ENCODE results near the gene SERPINB5.

- TF ChIP-seq, protein P1, sequence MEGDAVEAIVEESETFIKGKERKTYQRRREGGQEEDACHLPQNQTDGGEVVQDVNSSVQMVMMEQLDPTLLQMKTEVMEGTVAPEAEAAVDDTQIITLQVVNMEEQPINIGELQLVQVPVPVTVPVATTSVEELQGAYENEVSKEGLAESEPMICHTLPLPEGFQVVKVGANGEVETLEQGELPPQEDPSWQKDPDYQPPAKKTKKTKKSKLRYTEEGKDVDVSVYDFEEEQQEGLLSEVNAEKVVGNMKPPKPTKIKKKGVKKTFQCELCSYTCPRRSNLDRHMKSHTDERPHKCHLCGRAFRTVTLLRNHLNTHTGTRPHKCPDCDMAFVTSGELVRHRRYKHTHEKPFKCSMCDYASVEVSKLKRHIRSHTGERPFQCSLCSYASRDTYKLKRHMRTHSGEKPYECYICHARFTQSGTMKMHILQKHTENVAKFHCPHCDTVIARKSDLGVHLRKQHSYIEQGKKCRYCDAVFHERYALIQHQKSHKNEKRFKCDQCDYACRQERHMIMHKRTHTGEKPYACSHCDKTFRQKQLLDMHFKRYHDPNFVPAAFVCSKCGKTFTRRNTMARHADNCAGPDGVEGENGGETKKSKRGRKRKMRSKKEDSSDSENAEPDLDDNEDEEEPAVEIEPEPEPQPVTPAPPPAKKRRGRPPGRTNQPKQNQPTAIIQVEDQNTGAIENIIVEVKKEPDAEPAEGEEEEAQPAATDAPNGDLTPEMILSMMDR (conservative IDR thresholded peaks at IDR 0.05; ENCODE audit: low read depth, low read length) = no peak
- no peak for TF ChIP-seq EZH2 (IDR thresholded peaks at IDR 0.05; ENCODE audit: borderline replicate concordance, low read depth, low read length, poor library complexity, severe bottlenecking)
Measured at GRCh38 chr18:63514326-63514725, 37.6 kb downstream of the SERPINB5 start.
